GM12875 (cell line): ENCODE data around the gene FHIP1A.

Source experiments
- H3K4me3 ChIP-seq: one replicate; pipeline ENCODE4 v1.5.1; 2011; ENCODE audit warnings: low read depth, low read length, control low read depth
- TF ChIP-seq, protein P1 (sequence below): IDR thresholded peaks from 2 replicates; pipeline ENCODE4 v1.5.1; 2011; ENCODE audit warnings: low read depth, mild to moderate bottlenecking, control low read depth, inconsistent platforms, low read length, moderate library complexity, borderline replicate concordance; ENCODE audit not compliant: insufficient read depth

FHIP1A gene

DNA sequence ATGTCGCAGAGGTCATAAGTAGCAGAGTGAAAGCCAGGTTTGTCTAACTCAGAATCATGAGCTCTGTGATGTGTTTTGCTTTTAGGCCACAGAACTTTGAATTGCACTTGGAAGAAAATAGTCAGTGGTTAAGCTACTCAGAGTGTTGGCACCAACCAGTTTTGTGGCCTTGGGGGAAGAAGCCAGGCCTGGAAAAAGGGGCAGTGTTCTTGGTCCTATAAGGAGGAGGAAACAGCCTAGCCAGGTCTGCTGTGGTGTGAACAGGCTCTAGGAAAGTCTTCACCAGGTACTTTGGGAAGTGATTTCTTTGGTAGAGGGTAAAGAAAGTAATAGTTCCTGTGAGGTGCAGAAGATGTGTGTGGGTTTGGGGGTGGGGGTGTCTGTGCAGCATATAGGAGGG, 49.2 kb downstream of the FHIP1A start:
- H3K4me3 ChIP-seq = no peak overlapping the region
- TF ChIP-seq, protein P1, sequence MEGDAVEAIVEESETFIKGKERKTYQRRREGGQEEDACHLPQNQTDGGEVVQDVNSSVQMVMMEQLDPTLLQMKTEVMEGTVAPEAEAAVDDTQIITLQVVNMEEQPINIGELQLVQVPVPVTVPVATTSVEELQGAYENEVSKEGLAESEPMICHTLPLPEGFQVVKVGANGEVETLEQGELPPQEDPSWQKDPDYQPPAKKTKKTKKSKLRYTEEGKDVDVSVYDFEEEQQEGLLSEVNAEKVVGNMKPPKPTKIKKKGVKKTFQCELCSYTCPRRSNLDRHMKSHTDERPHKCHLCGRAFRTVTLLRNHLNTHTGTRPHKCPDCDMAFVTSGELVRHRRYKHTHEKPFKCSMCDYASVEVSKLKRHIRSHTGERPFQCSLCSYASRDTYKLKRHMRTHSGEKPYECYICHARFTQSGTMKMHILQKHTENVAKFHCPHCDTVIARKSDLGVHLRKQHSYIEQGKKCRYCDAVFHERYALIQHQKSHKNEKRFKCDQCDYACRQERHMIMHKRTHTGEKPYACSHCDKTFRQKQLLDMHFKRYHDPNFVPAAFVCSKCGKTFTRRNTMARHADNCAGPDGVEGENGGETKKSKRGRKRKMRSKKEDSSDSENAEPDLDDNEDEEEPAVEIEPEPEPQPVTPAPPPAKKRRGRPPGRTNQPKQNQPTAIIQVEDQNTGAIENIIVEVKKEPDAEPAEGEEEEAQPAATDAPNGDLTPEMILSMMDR = no peak
